Fibroblast of lung (primary cell): ENCODE data around the gene ACTN1. TPM values are rescaled to one million over a fixed set of nuclear protein-coding genes. Genes with fewer than 3 reads are reported as not detected.
A peak's percentile ranks its signal among the peaks of the same experiment; 100 is the strongest.

Source experiments
- DNase-seq, 2 donors: peaks; one replicate each; pipeline versions ENCODE4 v3.0.0 to v3.0.0-alpha.2; 2010; ENCODE audit warnings: low read depth in 2 of 2
- H2AFZ ChIP-seq: 2 replicates; pipeline ENCODE4 v1.5.1; 2012; ENCODE audit warnings: low read length, control low read depth, inconsistent platforms
- H3K27ac ChIP-seq: 2 replicates; pipeline ENCODE4 v1.5.1; 2011; ENCODE audit warnings: low read length, control low read depth; ENCODE audit not compliant: insufficient read depth
- H3K27me3 ChIP-seq: 2 replicates; pipeline ENCODE4 v1.5.1; 2011; ENCODE audit warnings: mild to moderate bottlenecking, low read length; ENCODE audit not compliant: control insufficient read depth, insufficient read depth
- H3K36me3 ChIP-seq: 2 replicates; pipeline ENCODE4 v1.5.1; 2011; ENCODE audit warnings: low read length; ENCODE audit not compliant: control insufficient read depth, insufficient read depth
- H3K4me1 ChIP-seq: 2 replicates; pipeline ENCODE4 v1.5.1; 2011; ENCODE audit warnings: low read length; ENCODE audit not compliant: control insufficient read depth, insufficient read depth; ENCODE audit errors: extremely low read depth
- H3K4me2 ChIP-seq: 2 replicates; pipeline ENCODE4 v1.5.1; 2011; ENCODE audit warnings: low read length, control low read depth; ENCODE audit not compliant: insufficient read depth; ENCODE audit errors: extremely low read depth
- H3K4me3 ChIP-seq, 4 experiments: fragments of 200-600 bp in 1 of 4; sonication (generic) in 1 of 4; replicated peaks in 1 of 4; 2 replicates each; pipeline ENCODE4 v1.5.1; 2011 to 2016; ENCODE audit warnings: low read length in 4 of 4, low read depth in 3 of 4, mild to moderate bottlenecking in 3 of 4, control low read depth in 2 of 4, inconsistent platforms in 1 of 4, mixed read lengths in 1 of 4; ENCODE audit not compliant: insufficient read depth in 1 of 4; ENCODE audit errors: control extremely low read depth in 1 of 4
- H3K79me2 ChIP-seq: 2 replicates; pipeline ENCODE4 v1.5.1; 2012; ENCODE audit warnings: mild to moderate bottlenecking, low read length, inconsistent platforms; ENCODE audit not compliant: control insufficient read depth, insufficient read depth
- H3K9ac ChIP-seq: 2 replicates; pipeline ENCODE4 v1.5.1; 2011; ENCODE audit warnings: mild to moderate bottlenecking, low read length, control low read depth; ENCODE audit not compliant: insufficient read depth
- H3K9me3 ChIP-seq: 2 replicates; pipeline ENCODE4 v1.5.1; 2012; ENCODE audit warnings: low read depth, low read length; ENCODE audit not compliant: control insufficient read depth, insufficient read depth
- H4K20me1 ChIP-seq: 2 replicates; pipeline ENCODE4 v1.5.1; 2011; ENCODE audit warnings: low read length; ENCODE audit not compliant: control insufficient read depth, insufficient read depth; ENCODE audit errors: extremely low read depth
- EZH2 ChIP-seq: IDR thresholded peaks from 2 replicates; pipeline ENCODE4 v1.5.1; 2012; ENCODE audit warnings: low read length, control low read depth, mild to moderate bottlenecking; ENCODE audit errors: missing control alignments
- polyA plus RNA-seq, 2 donors: library from polyadenylated mRNA; depleted of rRNA in 1 of 2; stranded (reverse) in 1 of 2; unstranded in 1 of 2; fragments of >200 nt; gene quantifications; 2 replicates each; pipeline ENCODE4 v1.2.1, GENCODE V29; 2011 to 2012; ENCODE audit warnings: missing spikeins in 1 of 2
- total RNA-seq: library from RNA; depleted of rRNA; stranded (reverse); fragments of >200 nt; gene quantifications from 2 replicates; pipeline ENCODE4 v1.2.1, GENCODE V29; 2014
- TF ChIP-seq, protein P1 (sequence below), 2 donors: IDR thresholded peaks in 1 of 2; conservative IDR thresholded peaks in 1 of 2; 1 replicate in 1 of 2; 2 replicates in 1 of 2; pipeline ENCODE4 v1.5.1; 2011 to 2012; ENCODE audit warnings: low read length in 2 of 2, control low read depth in 1 of 2, inconsistent platforms in 1 of 2, low read depth in 1 of 2, mild to moderate bottlenecking in 1 of 2

The ACTN1 gene
- total and polyA plus RNA-seq, 2 donors (not counting 1 experiment from before 2014, with no cell fraction given), result 254 to 729 TPM

GRCh38 chr14:68936980-68937379 lies 42.1 kb downstream of the ACTN1 start:
- Histone ChIP-seq H3K9ac (no peak overlapping the region), H3K4me3 (no peak overlapping the region), H3K4me2 (peak overlapping the region; percentile 32), H3K36me3 (peaks cover 6% of the 10 kb centered on the region), H3K27me3 (no peaks in the 10 kb centered on the region), H4K20me1 (peaks cover 9% of the 10 kb centered on the region), H3K4me1 (peaks cover 50% of the 10 kb centered on the region), H3K9me3 (no peaks in the 10 kb centered on the region), H3K79me2 (peaks cover 95% of the 10 kb centered on the region), H2AFZ (no peak overlapping the region), H3K27ac (peak overlapping the region; percentile 15)
- no peak for DNase-seq
- TF ChIP-seq EZH2, result no peak
- TF ChIP-seq, protein P1, sequence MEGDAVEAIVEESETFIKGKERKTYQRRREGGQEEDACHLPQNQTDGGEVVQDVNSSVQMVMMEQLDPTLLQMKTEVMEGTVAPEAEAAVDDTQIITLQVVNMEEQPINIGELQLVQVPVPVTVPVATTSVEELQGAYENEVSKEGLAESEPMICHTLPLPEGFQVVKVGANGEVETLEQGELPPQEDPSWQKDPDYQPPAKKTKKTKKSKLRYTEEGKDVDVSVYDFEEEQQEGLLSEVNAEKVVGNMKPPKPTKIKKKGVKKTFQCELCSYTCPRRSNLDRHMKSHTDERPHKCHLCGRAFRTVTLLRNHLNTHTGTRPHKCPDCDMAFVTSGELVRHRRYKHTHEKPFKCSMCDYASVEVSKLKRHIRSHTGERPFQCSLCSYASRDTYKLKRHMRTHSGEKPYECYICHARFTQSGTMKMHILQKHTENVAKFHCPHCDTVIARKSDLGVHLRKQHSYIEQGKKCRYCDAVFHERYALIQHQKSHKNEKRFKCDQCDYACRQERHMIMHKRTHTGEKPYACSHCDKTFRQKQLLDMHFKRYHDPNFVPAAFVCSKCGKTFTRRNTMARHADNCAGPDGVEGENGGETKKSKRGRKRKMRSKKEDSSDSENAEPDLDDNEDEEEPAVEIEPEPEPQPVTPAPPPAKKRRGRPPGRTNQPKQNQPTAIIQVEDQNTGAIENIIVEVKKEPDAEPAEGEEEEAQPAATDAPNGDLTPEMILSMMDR (conservative IDR thresholded peaks at IDR 0.05 in 1 of 2, IDR thresholded peaks at IDR 0.05 in 1 of 2; ENCODE audit: low read depth in 1 of 2, low read length in 2 of 2), result no peak

- no peak overlapping the region for H2AFZ ChIP-seq
- DNase-seq, result no peak
- H3K27ac ChIP-seq, result peak overlapping the region; percentile 15
- no peak overlapping the region for H3K4me2 ChIP-seq
- H3K79me2 ChIP-seq, result peaks cover 95% of the 10 kb centered on the region
- no peak for TF ChIP-seq EZH2
- TF ChIP-seq, protein P1 (conservative IDR thresholded peaks at IDR 0.05 in 1 of 2, IDR thresholded peaks at IDR 0.05 in 1 of 2; ENCODE audit: low read depth in 1 of 2, low read length in 2 of 2), result no peak
- H3K9me3 ChIP-seq, result no peaks in the 10 kb centered on the region
- H3K27me3 ChIP-seq, result no peaks in the 10 kb centered on the region
- H3K4me1 ChIP-seq, result peaks cover 48% of the 10 kb centered on the region
- H3K36me3 ChIP-seq, result peaks cover 6% of the 10 kb centered on the region
- H3K4me3 ChIP-seq, result no peak overlapping the region
- peaks cover 12% of the 10 kb centered on the region for H4K20me1 ChIP-seq
- no peak overlapping the region for H3K9ac ChIP-seq
These were observed 42.6 kb downstream of the ACTN1 start for GRCh38 chr14:68936476-68936875.

- H4K20me1 ChIP-seq, result peaks cover 12% of the 10 kb centered on the region
These were observed 43.3 kb downstream of the ACTN1 start for GRCh38 chr14:68935761-68936214.

More at GRCh38 chr14:68935761-68936214, 43.3 kb downstream of the ACTN1 start:
- Histone ChIP-seq H2AFZ (no peak overlapping the region), H3K9me3 (no peaks in the 10 kb centered on the region), H3K4me3 (no peak overlapping the region), H3K4me2 (no peak overlapping the region), H3K79me2 (peaks cover 95% of the 10 kb centered on the region), H3K27me3 (no peaks in the 10 kb centered on the region), H3K9ac (no peak overlapping the region), H3K4me1 (peaks cover 43% of the 10 kb centered on the region), H3K36me3 (peaks cover 9% of the 10 kb centered on the region), H3K27ac (no peak overlapping the region)
- DNase-seq, result peak in 1 of 2 donors; percentile 62
- TF ChIP-seq, protein P1 (conservative IDR thresholded peaks at IDR 0.05 in 1 of 2, IDR thresholded peaks at IDR 0.05 in 1 of 2; ENCODE audit: low read depth in 1 of 2, low read length in 2 of 2), result no peak
- no peak for TF ChIP-seq EZH2
